Subcutaneous adipose tissue (tissue), 4 donors: ENCODE data around the gene BSND. TPM values are rescaled to one million over a fixed set of nuclear protein-coding genes. Genes with fewer than 3 reads are reported as not detected.

Experiments
- total RNA-seq, 4 donors: library from RNA; depleted of rRNA; stranded (reverse); fragments of >200 nt; gene quantifications; one replicate each; pipeline ENCODE4 v1.1.0, GENCODE V29; 2016
- TF ChIP-seq, protein P1 (sequence below): fragments of 450-650 bp; IDR thresholded peaks from one replicate; pipeline ENCODE4 v1.5.1; 2016; ENCODE audit warnings: low read depth, mild to moderate bottlenecking, control low read depth, antibody characterized with exemption, moderate library complexity

BSND gene
- total RNA-seq, 4 donors from 2014 or later, result not detected

DNA sequence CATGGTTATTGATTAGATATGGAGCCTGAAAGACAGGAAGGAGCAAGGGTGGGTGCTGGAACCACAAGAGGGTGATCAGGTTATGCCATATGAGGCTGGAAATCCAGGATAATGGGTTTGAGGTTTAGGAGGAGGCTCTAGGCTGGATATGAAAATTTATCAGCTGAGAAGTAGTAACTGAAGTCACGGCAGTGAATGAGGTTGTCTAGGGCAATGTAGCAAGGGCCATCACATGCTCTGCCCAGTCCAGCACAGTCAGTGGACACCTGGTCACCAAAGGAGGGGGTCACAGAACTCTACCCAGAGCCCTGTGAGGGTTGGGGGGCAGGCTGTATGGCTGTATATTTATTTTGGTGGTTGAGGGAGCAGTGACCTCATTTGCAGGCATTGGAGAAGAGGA is 28.9 kb upstream of the BSND start:
- TF ChIP-seq, protein P1, sequence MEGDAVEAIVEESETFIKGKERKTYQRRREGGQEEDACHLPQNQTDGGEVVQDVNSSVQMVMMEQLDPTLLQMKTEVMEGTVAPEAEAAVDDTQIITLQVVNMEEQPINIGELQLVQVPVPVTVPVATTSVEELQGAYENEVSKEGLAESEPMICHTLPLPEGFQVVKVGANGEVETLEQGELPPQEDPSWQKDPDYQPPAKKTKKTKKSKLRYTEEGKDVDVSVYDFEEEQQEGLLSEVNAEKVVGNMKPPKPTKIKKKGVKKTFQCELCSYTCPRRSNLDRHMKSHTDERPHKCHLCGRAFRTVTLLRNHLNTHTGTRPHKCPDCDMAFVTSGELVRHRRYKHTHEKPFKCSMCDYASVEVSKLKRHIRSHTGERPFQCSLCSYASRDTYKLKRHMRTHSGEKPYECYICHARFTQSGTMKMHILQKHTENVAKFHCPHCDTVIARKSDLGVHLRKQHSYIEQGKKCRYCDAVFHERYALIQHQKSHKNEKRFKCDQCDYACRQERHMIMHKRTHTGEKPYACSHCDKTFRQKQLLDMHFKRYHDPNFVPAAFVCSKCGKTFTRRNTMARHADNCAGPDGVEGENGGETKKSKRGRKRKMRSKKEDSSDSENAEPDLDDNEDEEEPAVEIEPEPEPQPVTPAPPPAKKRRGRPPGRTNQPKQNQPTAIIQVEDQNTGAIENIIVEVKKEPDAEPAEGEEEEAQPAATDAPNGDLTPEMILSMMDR, result no peak

DNA sequence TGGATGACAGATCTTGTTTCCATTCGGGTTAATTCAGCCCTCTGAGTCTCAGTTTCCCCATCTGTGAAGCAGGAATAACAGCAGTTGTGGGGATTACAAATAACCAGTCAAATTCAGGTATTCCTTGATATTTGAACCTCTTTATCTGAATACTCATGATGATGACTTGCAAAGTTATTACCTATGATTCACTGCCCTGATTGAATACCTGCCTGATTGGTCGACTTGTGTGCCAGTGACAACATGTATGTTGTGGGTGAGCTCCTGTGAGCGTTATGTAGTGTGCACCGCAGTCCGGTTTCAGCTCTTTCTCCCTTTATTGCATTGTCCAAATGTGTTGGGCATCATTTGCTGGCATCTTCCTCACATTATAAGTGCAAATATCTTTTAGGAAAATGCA is 27.8 kb upstream of the BSND start:
- TF ChIP-seq, protein P1, result no peak

DNA sequence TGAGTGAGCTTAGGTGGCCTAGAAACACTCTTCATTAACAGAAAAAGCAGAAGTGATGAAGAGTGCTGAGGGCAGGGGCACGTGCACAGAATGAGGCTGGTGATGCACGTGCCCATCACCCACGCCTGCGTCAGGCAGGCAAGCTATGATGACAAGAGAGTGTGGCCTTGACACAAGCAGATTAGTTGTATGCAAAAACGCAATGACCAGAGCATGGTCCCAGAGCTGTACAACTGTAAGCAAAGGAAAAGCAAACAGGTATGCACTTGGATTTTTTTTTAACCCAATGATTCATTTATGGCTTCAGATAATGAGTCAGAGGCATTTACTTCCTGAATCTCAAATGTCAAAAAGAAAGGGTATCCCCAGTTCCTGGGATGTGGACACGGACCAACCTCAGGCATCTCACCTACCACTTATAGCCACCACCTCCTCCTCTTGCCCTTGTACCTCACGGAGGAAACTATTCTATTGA is 27.4 kb upstream of the BSND start:
- TF ChIP-seq, protein P1, result no peak

DNA sequence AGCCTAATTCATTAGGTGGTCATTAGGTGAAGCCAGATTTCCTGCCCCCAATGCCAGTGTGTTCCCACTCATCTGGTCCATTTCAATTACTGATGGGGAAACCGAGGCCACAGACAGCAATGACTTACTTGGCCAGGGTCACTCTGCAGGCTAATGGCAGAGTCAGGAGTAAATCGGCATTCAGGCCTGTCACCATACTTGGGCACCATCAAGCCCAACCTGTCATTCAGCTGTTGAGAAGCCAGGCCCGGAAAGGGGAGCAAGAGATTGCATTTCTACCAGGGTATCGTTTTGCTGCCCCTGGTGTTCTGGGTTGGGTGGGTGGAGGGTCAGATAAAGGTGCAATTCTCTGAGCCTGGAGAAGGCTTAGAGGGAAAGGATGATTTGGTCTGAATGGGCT is 26.3 kb upstream of the BSND start:
- TF ChIP-seq, protein P1, result no peak

DNA sequence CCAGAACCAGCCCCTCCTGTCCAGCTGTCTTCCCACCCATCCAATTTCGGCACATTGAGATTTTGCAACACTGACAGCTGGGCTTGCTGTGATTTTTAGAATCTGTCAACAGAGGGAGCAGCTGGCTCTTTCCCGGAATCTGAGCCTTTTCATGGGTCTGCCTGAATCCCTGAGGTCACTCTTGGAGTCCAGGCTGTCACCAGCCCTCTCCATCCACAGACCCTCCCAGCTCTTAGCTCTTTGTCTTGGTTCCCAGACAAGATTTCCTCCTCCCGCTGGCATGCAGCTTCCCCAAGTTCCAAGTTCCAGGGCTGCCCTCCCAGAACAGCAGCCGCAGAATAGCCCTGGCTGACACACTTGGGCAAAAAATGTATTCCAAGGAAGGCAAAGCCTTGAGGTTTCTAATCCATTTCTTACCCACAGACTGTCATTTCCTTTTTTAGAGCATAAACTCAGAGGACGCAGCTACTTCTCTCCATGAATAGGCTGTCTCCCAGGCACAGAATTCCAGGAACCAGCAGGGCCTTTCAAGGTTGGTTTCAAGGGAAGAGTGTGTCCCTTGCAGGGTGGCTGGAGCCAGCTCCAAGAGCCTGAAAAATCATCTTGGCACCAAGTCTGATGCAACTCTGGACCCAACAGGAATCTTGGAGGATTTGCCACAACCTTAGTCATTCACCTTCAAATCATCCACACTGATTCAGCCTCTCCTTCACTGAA is 25.4 kb upstream of the BSND start:
- TF ChIP-seq, protein P1, result no peak

DNA sequence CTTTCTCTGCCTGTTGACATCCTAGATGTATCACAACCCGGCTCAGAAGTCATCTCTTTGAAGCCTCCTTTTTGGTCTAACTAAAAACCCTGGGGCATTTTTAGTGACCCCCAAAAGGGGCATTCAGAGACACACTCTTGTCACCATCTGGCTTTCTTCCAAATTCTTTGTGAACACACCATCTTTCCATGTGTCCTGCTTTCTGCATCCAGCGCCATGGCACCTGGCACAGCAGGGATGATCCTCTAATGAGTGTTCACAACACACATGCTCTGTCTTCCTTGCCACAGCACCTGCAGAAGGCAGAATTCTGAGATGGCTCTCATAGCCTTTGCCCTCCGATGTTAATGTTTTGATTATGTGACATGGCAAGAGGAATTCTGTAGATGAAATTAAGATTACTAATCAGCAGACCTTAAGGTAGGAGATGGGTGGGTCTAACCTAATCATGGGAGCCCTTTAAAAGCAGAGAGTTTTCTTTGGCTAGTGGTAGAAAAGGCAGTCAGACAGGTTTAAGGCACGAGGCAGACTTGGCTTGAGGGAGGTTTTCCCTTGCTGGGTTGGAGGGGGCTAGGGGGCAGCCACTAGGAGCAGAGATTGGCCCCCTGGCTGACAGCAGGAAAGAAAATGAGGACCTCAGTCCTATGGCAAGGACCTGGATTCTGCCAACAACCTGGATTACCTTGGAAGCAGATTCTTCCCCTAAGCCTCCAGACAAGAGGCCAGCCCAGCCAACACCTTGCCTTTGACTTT is 23.2 kb upstream of the BSND start:
- TF ChIP-seq, protein P1, result no peak

DNA sequence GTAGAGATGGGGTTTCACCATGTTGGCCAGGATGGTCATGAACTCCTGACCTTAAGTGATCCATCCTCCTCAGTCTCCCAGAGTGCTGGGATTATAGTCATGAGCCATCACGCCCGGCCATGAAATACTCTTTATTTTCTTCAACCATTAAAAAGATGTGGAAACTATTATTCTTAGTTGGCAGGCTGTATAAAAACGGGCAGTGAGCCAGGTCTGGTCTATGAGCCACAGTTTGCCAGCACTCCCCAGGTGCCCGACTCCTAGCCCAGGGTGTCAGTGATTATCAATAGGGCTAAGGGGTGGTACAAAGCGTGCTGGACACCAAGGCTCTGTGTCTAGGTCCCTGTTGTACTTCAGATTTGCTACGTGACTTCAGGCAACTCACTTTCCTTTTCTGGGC is 22.0 kb upstream of the BSND start:
- TF ChIP-seq, protein P1, result no peak
